ENCODE measurements around the gene RNF112. TPM values are rescaled to one million over a fixed set of nuclear protein-coding genes. Genes with fewer than 3 reads are reported as not detected.

RNF112 gene
- total RNA-seq, 3 donors from 2014 or later (not counting 1 experiment from before 2014, with no cell fraction given), result 1.0 to 5.1 (median 5.0) TPM

DNA sequence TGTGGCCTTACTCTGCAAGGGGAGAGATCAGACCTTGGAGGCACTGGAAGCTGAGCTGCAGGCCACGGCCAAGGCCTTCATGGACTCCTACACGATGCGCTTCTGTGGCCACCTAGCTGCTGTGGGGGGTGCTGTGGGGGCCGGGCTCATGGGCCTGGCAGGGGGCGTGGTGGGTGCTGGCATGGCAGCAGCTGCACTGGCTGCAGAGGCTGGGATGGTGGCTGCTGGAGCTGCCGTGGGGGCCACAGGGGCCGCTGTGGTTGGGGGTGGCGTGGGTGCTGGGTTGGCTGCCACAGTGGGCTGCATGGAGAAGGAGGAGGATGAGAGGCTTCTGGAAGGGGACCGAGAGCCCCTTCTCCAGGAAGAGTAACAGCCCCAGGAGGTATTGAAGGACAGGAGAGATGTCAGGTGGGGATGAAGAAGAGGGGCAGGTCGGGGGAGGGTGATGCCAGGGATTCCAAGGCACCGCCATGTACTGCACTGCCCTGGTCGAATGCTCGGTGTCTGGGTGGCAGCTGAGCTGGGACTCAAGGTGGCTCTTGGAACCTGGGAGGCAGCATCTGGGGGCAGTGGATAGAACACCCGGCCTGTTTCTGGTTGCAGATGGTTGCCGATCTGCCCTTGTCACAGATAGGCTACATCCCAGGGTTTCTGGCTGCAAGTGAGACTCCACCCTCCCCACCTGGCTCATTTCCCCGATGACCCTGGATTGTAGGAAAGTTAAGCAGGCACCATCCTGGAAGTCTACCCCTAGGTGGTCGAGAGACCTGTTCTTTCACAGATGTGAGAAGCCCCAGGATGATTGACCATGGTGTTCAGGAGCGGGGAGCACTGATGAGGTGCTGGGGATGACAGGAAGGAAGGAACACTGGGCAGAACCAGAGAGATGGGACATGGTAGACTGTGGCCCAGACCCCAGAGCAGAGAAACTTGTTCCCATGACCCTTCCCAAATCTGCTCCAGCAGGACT is 5.1 kb downstream of the RNF112 start:
- no peak for DNase-seq
- H3K9me3 Mint-ChIP-seq, result no peaks in the 10 kb centered on the region
- intact Hi-C loops (cut with micrococcal nuclease), result no loop called here
- H3K4me1 ChIP-seq (ENCODE audit: control insufficient read depth, insufficient read depth, low read length), result no peaks in the 10 kb centered on the region
- no peaks in the 10 kb centered on the region for H3K27me3 Mint-ChIP-seq (ENCODE audit: low read depth in 2 of 2)
- H3K36me3 Mint-ChIP-seq, result no peaks in the 10 kb centered on the region
- no peak overlapping the region for H3K4me3 Mint-ChIP-seq
- H3K27ac ChIP-seq (ENCODE audit: low read length), result no peak overlapping the region
- no peak overlapping the region for H3K27ac Mint-ChIP-seq
- no peaks in the 10 kb centered on the region for H3K9me3 ChIP-seq (ENCODE audit: control insufficient read depth, insufficient read depth, low read length)
- H3K27me3 ChIP-seq (ENCODE audit: control insufficient read depth, insufficient read depth, low read length), result peaks cover 4% of the 10 kb centered on the region
- ATAC-seq, result no peak
- no peak overlapping the region for H3K4me3 ChIP-seq (ENCODE audit: low read length)
- WGBS (ENCODE audit: insufficient coverage), result 91% methylated on average over 18 of the region's 18 CpGs
- no peaks in the 10 kb centered on the region for H3K36me3 ChIP-seq (ENCODE audit: control insufficient read depth, insufficient read depth, low read length)
- H3K4me1 Mint-ChIP-seq, result peaks cover 0 to 6% of the 10 kb centered on the region in 2 donors
- TF ChIP-seq, protein P1, sequence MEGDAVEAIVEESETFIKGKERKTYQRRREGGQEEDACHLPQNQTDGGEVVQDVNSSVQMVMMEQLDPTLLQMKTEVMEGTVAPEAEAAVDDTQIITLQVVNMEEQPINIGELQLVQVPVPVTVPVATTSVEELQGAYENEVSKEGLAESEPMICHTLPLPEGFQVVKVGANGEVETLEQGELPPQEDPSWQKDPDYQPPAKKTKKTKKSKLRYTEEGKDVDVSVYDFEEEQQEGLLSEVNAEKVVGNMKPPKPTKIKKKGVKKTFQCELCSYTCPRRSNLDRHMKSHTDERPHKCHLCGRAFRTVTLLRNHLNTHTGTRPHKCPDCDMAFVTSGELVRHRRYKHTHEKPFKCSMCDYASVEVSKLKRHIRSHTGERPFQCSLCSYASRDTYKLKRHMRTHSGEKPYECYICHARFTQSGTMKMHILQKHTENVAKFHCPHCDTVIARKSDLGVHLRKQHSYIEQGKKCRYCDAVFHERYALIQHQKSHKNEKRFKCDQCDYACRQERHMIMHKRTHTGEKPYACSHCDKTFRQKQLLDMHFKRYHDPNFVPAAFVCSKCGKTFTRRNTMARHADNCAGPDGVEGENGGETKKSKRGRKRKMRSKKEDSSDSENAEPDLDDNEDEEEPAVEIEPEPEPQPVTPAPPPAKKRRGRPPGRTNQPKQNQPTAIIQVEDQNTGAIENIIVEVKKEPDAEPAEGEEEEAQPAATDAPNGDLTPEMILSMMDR (IDR thresholded peaks at IDR 0.05), result no peak

DNA sequence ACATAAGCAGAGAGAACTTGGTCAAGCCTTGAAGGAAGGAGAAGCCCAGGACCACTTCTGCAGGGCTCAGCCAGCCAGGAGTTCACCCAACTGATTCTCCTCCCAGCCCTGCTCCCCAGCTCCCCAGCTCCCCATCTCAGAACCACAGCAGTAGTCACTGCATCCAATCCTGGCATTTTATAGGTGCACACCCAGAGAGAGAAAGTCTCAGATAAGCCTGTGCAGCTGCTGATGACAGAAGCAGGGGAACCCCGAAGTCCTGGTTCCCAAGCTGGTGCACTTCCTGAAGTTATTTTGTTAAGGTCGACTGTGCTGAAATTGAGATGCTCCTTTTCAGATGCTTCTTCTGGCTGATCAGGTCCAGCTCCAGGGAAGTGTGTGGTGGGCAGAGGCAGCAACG is 6.6 kb downstream of the RNF112 start:
- Mint-ChIP-seq H3K4me1 (peaks cover 0 to 5% of the 10 kb centered on the region in 2 donors), H3K4me3 (no peak overlapping the region), H3K27ac (no peak overlapping the region), H3K36me3 (no peaks in the 10 kb centered on the region), H3K9me3 (no peaks in the 10 kb centered on the region), H3K27me3 (ENCODE audit: low read depth in 2 of 2) (no peaks in the 10 kb centered on the region)
- ATAC-seq, result no peak
- H3K27ac ChIP-seq (ENCODE audit: low read length), result no peak overlapping the region
- intact Hi-C loops (cut with micrococcal nuclease), result no loop called here
- TF ChIP-seq, protein P1 (IDR thresholded peaks at IDR 0.05), result no peak
- H3K4me1 ChIP-seq (ENCODE audit: control insufficient read depth, insufficient read depth, low read length), result no peaks in the 10 kb centered on the region
- WGBS (ENCODE audit: insufficient coverage), result 66% methylated on average over 3 of the region's 3 CpGs
- H3K9me3 ChIP-seq (ENCODE audit: control insufficient read depth, insufficient read depth, low read length), result no peaks in the 10 kb centered on the region
- H3K4me3 ChIP-seq (ENCODE audit: low read length), result no peak overlapping the region
- H3K27me3 ChIP-seq (ENCODE audit: control insufficient read depth, insufficient read depth, low read length), result no peaks in the 10 kb centered on the region
- no peaks in the 10 kb centered on the region for H3K36me3 ChIP-seq (ENCODE audit: control insufficient read depth, insufficient read depth, low read length)
- DNase-seq, result peak in 1 of 2 donors; percentile 9

DNA sequence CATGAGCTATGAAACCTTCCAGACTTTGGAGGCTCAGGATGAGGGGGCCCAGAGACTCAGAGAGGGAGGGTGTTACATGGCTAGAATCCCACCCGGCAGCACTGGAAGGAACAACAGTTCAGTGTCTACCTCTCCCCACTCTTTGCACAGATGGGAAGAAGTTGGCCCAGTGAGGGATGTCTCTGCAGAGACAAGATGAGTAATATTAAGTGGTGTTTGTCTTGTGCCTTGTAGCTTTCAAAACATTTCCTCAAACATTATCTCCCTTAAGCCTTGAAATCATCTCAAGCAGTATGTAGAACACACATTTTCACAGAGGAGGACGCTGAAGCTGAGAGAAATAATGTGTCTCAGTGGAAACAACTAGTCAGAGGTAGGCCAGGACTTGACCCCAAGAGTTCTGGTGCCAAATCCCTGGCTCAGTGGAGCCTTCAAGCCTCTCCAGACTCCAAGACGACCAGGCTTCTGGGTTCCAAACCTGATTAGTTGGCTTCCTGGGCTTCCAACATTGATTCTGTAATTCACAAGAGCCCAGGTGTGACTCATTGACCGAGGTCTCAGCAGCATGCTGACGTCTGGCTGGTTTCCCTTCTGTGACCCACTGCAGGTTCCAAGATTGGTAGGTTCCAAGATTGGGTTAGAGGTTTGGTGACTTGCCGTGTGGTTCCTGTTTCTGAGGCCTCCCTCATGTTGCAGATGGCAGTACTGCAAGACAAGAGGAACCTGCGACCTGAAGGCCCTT is 7.4 kb downstream of the RNF112 start:
- ATAC-seq (no peak), DNase-seq (peak in 1 of 2 donors; percentile 28)
- Histone ChIP-seq H3K27me3 (ENCODE audit: control insufficient read depth, insufficient read depth, low read length) (no peaks in the 10 kb centered on the region), H3K4me3 (ENCODE audit: low read length) (no peak overlapping the region), H3K9me3 (ENCODE audit: control insufficient read depth, insufficient read depth, low read length) (no peaks in the 10 kb centered on the region), H3K36me3 (ENCODE audit: control insufficient read depth, insufficient read depth, low read length) (no peaks in the 10 kb centered on the region), H3K4me1 (ENCODE audit: control insufficient read depth, insufficient read depth, low read length) (no peaks in the 10 kb centered on the region), H3K27ac (ENCODE audit: low read length) (no peak overlapping the region)
- TF ChIP-seq, protein P1 (IDR thresholded peaks at IDR 0.05), result no peak
- no peak overlapping the region for H3K4me3 Mint-ChIP-seq
- intact Hi-C loops (cut with micrococcal nuclease), result no loop called here
- H3K36me3 Mint-ChIP-seq, result no peaks in the 10 kb centered on the region
- H3K9me3 Mint-ChIP-seq, result no peaks in the 10 kb centered on the region
- H3K27ac Mint-ChIP-seq, result no peak overlapping the region
- WGBS (ENCODE audit: insufficient coverage), result 51% methylated on average over 7 of the region's 7 CpGs
- H3K27me3 Mint-ChIP-seq (ENCODE audit: low read depth in 2 of 2), result no peaks in the 10 kb centered on the region
- peaks cover 0 to 5% of the 10 kb centered on the region in 2 donors for H3K4me1 Mint-ChIP-seq

All from natural killer cell (primary cell).